ENCODE measurements around the gene IL15RA.

The IL15RA gene

DNA sequence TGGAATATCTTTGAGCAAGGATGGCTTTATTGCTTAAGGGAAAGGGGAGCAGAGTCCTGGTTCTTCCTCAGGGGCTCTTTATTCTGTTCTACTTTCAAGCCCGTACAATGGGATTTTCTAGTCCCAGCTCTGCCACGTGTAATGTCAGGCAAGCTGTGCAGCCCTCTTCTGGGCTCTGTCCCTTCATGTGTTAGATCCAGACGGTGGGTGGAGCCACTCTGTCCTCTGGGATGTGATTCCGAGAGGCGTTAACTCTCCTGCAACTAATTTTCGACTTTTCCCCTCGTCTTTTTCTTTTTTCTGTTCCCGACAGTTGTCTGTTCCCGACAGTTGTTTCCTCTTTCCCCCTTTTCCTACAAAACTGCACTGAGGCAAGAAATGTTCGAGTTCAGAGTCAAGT lies 52.5 kb downstream of the IL15RA start:
- no peak overlapping the region for H3K4me3 ChIP-seq (ENCODE audit: low read depth, low read length)
- TF ChIP-seq, protein P1, sequence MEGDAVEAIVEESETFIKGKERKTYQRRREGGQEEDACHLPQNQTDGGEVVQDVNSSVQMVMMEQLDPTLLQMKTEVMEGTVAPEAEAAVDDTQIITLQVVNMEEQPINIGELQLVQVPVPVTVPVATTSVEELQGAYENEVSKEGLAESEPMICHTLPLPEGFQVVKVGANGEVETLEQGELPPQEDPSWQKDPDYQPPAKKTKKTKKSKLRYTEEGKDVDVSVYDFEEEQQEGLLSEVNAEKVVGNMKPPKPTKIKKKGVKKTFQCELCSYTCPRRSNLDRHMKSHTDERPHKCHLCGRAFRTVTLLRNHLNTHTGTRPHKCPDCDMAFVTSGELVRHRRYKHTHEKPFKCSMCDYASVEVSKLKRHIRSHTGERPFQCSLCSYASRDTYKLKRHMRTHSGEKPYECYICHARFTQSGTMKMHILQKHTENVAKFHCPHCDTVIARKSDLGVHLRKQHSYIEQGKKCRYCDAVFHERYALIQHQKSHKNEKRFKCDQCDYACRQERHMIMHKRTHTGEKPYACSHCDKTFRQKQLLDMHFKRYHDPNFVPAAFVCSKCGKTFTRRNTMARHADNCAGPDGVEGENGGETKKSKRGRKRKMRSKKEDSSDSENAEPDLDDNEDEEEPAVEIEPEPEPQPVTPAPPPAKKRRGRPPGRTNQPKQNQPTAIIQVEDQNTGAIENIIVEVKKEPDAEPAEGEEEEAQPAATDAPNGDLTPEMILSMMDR (IDR thresholded peaks at IDR 0.05; ENCODE audit: borderline replicate concordance, insufficient read depth, low read depth, low read length), result no peak

DNA sequence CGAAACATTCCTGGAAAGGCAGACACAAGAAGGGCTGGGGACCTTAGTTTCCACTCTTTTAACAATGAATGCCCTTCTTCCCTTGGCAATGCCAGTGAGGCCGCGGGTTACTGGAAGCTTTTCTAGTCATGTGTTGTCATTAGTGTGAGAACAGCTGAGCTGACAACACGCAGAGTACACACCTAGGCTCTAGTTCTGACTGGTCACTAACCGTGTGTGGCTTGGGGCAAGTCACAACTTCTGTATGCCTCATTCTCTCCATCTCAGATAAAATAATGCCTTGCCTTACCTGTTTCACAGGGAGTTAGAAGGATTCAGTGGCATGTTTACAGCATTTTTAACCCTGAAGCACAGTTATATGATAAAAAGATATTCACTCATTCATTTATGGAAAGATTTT lies 55.6 kb downstream of the IL15RA start:
- no peak overlapping the region for H3K4me3 ChIP-seq (ENCODE audit: low read depth, low read length)
- TF ChIP-seq, protein P1 (IDR thresholded peaks at IDR 0.05; ENCODE audit: borderline replicate concordance, insufficient read depth, low read depth, low read length), result no peak

DNA sequence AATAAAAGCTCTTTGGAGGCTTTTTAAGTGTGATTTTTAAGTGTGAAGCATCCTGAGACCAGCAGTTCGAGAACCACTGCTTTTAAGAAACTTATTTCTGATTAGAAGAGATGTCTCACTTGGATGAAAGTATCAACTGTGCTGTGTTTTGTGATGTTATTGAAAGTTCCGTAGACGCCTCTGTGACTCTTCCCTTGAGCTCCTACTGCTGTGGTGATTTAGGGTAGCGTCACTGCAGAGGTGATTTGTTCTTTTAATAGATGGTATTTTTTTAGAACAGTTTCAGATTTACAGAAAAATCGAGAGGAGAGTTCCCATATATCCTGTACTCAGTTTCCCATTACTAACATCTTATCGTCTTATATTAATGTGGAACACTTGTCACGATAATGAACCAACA lies 57.8 kb downstream of the IL15RA start:
- no peak overlapping the region for H3K4me3 ChIP-seq (ENCODE audit: low read depth, low read length)
- TF ChIP-seq, protein P1 (IDR thresholded peaks at IDR 0.05; ENCODE audit: borderline replicate concordance, insufficient read depth, low read depth, low read length), result no peak

DNA sequence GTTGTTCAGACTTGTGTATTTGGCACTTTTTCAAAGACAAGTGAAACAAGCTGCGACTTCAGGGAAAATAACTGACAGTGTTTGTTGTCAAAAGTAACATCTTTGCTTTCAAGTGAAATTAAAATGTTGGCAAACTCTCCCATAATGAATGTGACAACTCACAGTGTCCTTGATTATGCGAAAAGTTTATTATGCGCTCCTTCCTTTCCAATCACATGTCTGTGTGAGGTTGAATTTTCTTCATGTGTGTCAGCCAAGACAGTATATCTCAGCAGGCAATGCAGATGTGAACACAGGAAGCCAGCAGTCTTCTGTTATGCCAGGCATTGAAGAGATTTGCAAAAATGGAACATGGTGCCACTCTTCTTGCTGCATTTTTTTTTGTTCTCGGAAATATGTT lies 58.6 kb downstream of the IL15RA start:
- H3K4me3 ChIP-seq (ENCODE audit: low read depth, low read length), result no peak overlapping the region
- TF ChIP-seq, protein P1 (IDR thresholded peaks at IDR 0.05; ENCODE audit: borderline replicate concordance, insufficient read depth, low read depth, low read length), result no peak

DNA sequence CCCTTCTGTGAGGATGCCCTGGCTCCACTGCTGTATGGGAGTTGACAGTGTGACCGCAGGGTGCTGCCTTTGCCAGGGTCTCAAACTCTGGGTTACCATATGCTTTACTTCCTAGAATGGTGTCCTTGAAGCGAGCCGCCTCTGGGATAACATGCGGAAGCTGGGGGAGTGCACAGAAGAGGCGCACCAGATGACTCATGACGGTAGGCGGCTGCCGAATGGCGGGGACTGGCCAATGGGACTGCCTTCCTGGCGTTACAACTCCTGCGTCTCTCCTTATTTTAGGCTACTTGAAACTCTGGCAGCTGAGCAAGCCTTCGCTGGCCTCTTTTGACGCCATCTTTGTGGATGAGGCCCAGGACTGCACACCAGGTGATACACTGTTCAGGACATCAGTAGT lies 60.0 kb downstream of the IL15RA start:
- TF ChIP-seq, protein P1 (IDR thresholded peaks at IDR 0.05; ENCODE audit: borderline replicate concordance, insufficient read depth, low read depth, low read length), result no peak
- no peak overlapping the region for H3K4me3 ChIP-seq (ENCODE audit: low read depth, low read length)

DNA sequence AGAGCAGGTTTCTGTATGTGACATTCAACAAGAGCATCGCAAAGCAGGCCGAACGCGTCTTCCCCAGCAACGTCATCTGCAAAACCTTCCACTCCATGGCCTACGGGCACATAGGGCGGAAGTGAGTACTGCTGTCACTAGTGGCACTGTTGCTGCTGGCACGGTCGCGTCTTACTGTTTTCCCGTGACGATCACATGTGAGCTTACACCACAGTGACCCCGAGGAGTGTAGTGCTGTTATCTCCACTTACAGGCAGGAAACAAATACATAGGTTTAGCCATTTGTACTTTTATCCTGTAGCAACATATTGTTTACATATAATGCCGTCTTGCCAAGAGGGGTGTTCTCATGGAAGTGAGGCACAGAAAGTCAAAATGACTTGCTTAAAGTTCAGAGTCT lies 61.9 kb downstream of the IL15RA start:
- TF ChIP-seq, protein P1 (IDR thresholded peaks at IDR 0.05; ENCODE audit: borderline replicate concordance, insufficient read depth, low read depth, low read length), result no peak
- no peak overlapping the region for H3K4me3 ChIP-seq (ENCODE audit: low read depth, low read length)

DNA sequence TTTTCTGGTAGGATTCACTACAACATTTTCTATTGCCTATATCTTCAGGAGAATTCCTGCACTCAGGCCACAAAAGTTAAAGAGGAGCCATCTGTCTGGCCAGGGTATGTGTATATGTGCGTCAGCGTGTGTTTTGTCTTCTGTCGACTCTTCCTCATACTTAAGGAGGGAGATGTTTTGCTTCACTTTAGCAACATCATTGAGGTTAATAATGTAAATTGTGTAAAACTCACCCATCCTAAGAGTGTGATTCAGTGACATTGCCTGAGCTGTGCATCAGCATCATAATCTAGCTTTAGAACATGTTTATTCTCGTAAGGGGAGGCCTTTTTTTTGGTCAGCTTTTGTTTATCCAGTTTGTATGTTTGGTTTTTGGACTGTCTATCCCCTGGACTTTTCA lies 63.6 kb downstream of the IL15RA start:
- TF ChIP-seq, protein P1 (IDR thresholded peaks at IDR 0.05; ENCODE audit: borderline replicate concordance, insufficient read depth, low read depth, low read length), result no peak
- H3K4me3 ChIP-seq (ENCODE audit: low read depth, low read length), result no peak overlapping the region

All from GM12875 (cell line).